H7 (cell line): ENCODE data around the gene MILR1. TPM values are rescaled to one million over a fixed set of nuclear protein-coding genes. Genes with fewer than 3 reads are reported as not detected.

ENCODE experiments used
- DNase-seq: peaks from one replicate; pipeline ENCODE4 v3.0.0; 2012
- H3K27me3 ChIP-seq: 2 replicates; pipeline ENCODE4 v1.6.0; 2011; ENCODE audit warnings: mild to moderate bottlenecking, low read length; ENCODE audit not compliant: control insufficient read depth, insufficient read depth
- H3K36me3 ChIP-seq: replicated peaks from 2 replicates; pipeline ENCODE4 v1.5.1; 2011; ENCODE audit warnings: low read length; ENCODE audit not compliant: control insufficient read depth, insufficient read depth
- H3K4me3 ChIP-seq: 2 replicates; pipeline ENCODE4 v1.5.1; 2011; ENCODE audit warnings: low read depth, mild to moderate bottlenecking, control low read depth, low read length, moderate library complexity; ENCODE audit not compliant: insufficient read depth
- total RNA-seq: library from RNA; depleted of rRNA; stranded (reverse); fragments of >200 nt; shearing (Covaris generic); gene quantifications from 2 replicates; pipeline ENCODE4 v1.2.3, GENCODE V29; 2014; rRNA removed

MILR1 gene, protein sequence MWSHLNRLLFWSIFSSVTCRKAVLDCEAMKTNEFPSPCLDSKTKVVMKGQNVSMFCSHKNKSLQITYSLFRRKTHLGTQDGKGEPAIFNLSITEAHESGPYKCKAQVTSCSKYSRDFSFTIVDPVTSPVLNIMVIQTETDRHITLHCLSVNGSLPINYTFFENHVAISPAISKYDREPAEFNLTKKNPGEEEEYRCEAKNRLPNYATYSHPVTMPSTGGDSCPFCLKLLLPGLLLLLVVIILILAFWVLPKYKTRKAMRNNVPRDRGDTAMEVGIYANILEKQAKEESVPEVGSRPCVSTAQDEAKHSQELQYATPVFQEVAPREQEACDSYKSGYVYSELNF
- 0.70 and 1.5 TPM in 2 replicates for total RNA-seq

DNA sequence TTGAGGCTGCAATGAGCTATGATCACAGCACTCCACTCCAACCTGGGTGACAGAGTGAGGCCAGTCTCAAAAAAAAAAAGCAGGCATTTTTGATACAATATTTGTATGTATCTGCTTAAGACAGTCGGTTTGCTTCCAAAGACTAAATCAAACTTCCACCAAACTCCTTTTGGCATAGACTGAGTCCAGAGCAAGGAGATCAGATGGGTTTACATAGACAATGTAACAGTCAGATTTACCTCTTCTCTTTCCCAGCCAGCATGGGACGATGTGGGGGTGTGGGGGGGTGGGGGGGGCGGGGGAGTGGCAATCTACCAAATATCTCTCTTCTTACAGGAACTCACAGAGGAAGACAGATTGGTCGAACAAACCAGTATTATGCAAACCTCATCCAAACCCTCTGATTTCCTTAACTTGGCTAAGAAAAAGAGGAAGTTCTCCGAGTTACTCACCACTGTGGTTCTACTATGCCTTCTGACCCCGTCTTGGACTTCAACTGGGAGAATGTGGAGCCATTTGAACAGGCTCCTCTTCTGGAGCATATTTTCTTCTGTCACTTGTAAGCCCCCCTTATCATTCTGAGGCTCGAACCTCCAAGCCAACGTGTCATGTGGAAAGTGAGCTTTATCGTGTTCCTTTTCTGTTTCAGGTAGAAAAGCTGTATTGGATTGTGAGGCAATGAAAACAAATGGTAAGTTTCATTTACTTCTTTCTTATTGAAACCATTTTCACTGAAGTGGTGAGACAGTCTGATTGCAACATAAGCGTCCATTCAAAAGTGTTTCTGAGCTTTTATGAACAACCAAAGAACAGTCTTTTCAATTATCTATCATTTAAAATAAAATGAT lies at the start of gene MILR1:
MILR1 (plus strand) TSS at position 451 of the 848 bp plus-strand sequence; CDS start at position 505, 54 bp downstream.
- H3K27me3 ChIP-seq: no peaks in the 10 kb centered on the region
- no peak for DNase-seq
- no peaks in the 10 kb centered on the region for H3K36me3 ChIP-seq
- H3K4me3 ChIP-seq: no peak within 1 kb of the TSS

GRCh38 chr17:64399767-64400156 lies 49.2 kb upstream of the MILR1 start:
- no peaks in the 10 kb centered on the region for H3K27me3 ChIP-seq
- DNase-seq: no peak
- no peaks in the 10 kb centered on the region for H3K36me3 ChIP-seq
- H3K4me3 ChIP-seq: no peak overlapping the region

- DNase-seq: no peak
- H3K36me3 ChIP-seq: no peaks in the 10 kb centered on the region
- no peaks in the 10 kb centered on the region for H3K27me3 ChIP-seq
- no peak overlapping the region for H3K4me3 ChIP-seq
Observed at GRCh38 chr17:64400642-64401041, 48.3 kb upstream of the MILR1 start.

DNA sequence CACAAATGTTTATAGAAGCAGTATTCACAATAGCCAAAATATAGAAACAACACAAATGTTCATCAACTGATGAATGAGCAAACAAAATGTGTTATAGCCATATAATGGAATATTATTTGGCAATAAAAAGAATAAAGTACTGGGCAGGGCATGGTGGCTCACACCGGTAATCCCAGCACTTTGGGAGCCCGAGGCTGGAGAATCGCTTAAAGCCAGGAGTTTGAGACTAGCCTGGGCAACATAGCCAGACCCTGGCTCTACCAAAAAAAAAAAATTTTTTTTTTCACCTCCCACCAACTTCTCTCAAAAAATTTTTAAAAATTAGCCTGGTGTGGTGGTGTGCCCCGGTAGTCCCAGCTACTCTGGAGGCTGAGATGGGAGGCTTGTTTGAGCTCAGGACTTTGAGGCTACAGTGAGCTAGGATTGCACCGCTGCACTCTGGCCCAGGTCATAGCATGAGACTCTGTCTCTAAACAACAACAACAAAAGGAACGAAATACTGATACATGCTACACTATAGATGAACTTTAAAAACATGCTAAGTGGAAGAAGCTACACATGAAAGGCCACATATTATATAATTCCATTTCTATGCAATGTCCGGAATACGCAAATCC lies 47.6 kb upstream of the MILR1 start:
- Histone ChIP-seq H3K4me3 (no peak overlapping the region), H3K27me3 (no peaks in the 10 kb centered on the region), H3K36me3 (no peaks in the 10 kb centered on the region)
- no peak for DNase-seq

- no peaks in the 10 kb centered on the region for H3K36me3 ChIP-seq
- H3K4me3 ChIP-seq: no peak overlapping the region
- DNase-seq: no peak
- no peaks in the 10 kb centered on the region for H3K27me3 ChIP-seq
Observed at GRCh38 chr17:64401941-64402340, 47.0 kb upstream of the MILR1 start.

- no peaks in the 10 kb centered on the region for H3K36me3 ChIP-seq
- no peak overlapping the region for H3K4me3 ChIP-seq
- no peaks in the 10 kb centered on the region for H3K27me3 ChIP-seq
- DNase-seq: no peak
Observed at GRCh38 chr17:64402469-64402868, 46.4 kb upstream of the MILR1 start.

GRCh38 chr17:64403881-64404460 lies 44.9 kb upstream of the MILR1 start:
- H3K27me3 ChIP-seq: no peaks in the 10 kb centered on the region
- no peak overlapping the region for H3K4me3 ChIP-seq
- DNase-seq: no peak
- no peaks in the 10 kb centered on the region for H3K36me3 ChIP-seq

- Histone ChIP-seq H3K36me3 (no peaks in the 10 kb centered on the region), H3K4me3 (no peak overlapping the region), H3K27me3 (no peaks in the 10 kb centered on the region)
- DNase-seq: no peak
Observed at GRCh38 chr17:64406321-64407200, 42.4 kb upstream of the MILR1 start.

DNA sequence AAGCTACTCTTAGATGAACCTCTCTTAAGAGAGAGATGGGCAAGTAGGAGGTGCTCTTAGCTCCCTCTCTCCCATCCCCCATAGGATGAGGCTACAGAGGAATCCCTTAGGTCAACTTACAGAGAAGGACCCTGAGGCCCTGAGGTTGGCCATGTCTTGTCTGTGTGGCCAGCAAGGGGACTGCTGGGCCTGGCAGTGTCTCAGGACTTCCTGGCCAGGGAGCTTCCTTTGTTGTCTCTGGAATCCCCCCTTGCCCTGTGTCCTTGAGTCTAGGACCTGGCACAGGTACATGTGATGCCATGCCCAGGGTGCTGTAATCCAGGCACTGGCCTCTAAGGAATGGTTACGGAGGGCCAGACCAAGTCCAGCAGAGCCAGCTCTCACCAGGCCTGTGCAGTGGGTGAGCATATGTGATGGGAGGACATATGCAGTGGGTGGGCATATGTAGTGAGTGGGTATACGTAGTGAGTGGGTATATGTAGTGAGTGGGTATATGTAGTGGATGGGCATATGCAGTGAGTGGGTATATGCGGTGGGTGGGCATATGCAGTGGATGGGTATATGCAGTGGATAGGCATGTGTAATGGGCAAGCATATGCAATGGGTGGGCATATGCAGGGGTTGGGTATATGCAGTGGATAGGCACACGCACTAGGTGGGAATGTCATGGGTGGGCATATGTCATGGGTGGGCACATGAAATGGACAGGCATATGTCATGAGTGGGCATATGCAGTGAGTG lies 38.0 kb upstream of the MILR1 start:
- Histone ChIP-seq H3K36me3 (no peaks in the 10 kb centered on the region), H3K27me3 (no peaks in the 10 kb centered on the region), H3K4me3 (no peak overlapping the region)
- DNase-seq: peak; percentile 45

DNA sequence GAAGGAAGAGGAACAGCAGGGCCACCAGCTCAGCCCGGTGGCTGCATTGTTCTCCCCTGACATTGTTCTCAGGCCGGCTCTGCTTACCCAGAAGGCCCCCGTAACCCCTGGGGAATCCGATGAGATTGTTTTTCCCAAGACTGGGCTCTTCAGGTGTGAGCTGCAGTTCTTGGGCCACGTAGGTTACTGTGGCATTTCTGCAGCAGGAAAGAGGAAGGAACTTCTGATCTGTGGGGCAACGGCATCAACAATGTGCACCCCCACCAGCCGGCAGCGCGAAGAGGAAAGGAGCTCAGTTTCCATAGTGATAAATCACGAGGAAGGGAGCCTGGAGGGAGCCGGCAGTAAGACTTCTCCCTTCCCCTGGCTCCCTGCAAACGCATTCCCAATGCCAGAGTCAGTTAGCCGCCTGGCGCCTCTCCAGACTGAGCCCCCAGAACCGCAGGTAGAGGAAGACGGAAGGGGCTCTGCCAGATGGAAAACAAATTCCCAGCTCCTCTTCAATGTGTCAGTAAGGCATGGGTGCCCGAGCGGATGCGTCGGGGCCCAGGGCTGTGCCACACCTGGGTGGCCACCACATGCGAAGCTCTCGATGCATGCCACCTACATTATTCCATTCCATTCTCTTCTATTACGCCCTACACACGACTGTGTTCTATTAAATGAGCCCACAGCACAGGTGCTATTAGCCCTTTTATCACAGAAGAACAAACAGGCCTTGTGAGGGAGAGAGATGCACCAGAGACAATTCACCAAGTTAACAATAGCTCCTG lies 36.7 kb upstream of the MILR1 start:
- no peaks in the 10 kb centered on the region for H3K27me3 ChIP-seq
- DNase-seq: peak; percentile 82
- no peaks in the 10 kb centered on the region for H3K36me3 ChIP-seq
- H3K4me3 ChIP-seq: 0 out of 2 replicates have a peak overlapping the region, but pooled peaks have one; percentile 12

DNA sequence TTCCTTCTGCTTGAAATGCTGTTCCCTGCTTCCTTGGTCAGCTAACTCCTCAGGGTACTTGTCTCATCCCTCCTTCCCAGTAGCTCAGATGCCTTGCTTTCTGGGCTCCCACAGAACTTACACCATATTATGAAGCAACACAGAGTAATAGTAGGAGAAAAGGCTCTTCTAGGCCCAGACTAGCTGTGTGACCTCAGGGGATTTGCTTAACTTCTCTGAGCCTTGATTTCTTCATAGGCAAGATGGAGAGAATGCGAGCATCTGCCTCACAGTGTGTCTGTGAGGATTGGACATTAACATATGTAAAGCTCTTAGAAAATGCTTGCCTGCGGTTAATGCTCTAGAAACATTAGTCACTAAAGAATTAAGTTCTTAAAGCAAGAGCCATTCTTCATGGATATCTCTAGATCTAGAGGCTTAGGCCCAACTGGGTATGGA lies 36.0 kb upstream of the MILR1 start:
- DNase-seq: no peak
- no peaks in the 10 kb centered on the region for H3K36me3 ChIP-seq
- no peak overlapping the region for H3K4me3 ChIP-seq
- H3K27me3 ChIP-seq: no peaks in the 10 kb centered on the region

DNA sequence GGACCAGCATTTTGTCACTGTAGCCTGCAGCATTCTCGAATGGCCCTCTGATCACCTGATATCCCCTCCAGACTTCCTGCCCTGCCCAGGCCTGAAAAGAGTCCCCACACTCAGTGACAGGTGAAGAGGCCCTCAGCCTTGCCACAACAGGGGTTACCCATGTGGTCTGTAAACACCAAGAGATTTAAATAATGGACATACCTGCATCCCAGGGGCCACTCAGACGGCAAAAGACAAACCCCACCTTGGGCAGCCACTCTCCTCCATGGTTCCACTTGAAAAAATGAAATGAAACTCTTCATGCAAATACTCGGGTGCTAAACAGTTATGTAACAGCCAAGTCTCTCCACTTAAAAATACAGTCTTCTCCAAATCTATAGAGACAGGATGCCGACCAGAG lies 35.4 kb upstream of the MILR1 start:
- no peaks in the 10 kb centered on the region for H3K36me3 ChIP-seq
- no peaks in the 10 kb centered on the region for H3K27me3 ChIP-seq
- peak; percentile 16 for DNase-seq
- no peak overlapping the region for H3K4me3 ChIP-seq
